DMS 273 treated with DMSO at 0.1 percent for 48 hours (cell line): ENCODE data around the gene KLHL29.
A peak's percentile ranks its signal among the peaks of the same experiment; 100 is the strongest.

ENCODE experiments used
- DNase-seq: peaks from one replicate; lab custom pipeline; 2025; lab: John Stamatoyannopoulos, UW

KLHL29 gene

DNA sequence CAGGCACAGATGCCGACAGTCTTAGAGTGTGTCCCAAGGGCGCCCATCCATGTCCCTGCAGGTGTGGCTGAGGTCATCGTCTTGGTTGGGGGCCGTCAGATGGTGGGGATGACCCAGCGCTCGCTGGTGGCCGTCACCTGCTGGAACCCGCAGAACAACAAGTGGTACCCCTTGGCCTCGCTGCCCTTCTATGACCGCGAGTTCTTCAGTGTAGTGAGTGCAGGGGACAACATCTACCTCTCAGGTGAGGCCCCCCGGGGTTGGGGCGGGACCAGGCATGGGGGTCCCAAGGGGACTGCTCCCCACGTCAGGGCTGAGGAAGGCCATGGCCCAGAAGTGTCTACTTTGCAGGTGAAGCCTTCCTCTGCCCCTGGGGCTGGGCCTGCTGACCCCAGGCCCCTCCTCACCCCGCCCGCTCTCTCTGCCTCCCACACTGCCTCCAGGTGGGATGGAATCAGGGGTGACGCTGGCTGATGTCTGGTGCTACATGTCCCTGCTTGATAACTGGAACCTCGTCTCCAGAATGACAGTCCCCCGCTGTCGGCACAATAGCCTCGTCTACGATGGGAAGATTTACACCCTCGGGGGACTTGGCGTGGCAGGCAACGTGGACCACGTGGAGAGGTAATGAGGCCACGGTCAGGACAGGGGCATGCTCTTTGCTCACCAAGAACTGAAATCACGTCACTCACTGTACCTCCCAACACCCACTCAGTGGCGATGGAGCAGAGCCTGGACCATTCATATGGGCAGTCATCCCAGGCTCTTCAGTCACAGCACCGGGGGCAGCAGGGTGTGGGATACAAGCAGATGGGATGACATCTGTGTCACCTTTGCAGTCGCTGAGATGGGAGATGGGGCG lies 311.1 kb downstream of the KLHL29 start:
- no peak for DNase-seq

DNA sequence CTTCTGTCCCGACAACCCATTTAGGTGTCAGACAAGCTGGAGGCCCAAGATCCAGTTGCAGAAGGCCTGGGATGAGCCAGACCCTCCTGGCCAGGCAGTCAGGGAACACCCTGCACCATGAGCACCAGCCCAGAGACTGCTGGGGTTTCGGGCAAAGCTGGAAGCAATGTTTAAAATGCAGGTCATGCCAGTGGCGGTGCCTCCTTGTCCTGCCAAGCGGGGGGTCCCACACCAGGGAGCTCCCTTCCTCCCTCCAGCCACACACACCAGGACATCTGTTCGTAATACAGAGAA lies 311.7 kb downstream of the KLHL29 start:
- no peak for DNase-seq

DNA sequence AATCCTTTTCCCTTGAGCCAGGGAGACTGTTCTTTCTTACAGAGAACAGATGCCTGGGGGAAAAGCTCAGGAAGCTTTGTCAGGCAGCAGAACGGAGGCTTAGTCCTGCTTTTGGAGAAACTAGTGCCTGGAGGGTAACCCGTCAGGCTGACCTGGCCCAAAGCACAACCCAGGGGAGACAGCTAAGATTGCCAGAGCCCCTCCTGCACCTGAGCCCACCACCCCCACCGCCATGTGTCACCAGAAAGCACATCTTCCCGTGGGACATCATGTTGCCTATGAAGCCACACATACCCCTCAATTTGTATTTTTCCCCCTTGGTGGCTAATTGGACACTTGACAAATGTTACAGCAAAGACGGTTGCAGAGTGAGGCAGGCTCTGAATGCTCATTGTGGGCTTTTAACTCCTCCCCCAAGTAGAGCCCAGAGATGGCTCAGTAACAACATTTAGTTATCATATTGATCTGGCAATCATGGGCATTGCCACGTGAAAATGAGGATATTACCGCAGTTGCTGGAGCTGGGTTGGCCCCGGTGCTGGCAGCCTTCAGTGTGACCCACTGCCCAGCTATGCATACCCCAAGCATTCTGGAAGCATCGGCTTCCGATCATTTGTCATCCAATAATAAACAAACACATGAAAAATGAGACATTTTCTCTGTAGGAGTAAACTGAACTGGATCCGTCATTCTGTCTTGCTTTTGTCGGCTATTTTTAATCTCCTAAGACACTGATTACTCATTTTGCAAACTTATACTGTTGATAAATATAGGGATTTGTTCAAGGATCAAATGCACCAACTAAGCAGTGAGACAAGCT lies 312.5 kb downstream of the KLHL29 start:
- DNase-seq, result no peak

DNA sequence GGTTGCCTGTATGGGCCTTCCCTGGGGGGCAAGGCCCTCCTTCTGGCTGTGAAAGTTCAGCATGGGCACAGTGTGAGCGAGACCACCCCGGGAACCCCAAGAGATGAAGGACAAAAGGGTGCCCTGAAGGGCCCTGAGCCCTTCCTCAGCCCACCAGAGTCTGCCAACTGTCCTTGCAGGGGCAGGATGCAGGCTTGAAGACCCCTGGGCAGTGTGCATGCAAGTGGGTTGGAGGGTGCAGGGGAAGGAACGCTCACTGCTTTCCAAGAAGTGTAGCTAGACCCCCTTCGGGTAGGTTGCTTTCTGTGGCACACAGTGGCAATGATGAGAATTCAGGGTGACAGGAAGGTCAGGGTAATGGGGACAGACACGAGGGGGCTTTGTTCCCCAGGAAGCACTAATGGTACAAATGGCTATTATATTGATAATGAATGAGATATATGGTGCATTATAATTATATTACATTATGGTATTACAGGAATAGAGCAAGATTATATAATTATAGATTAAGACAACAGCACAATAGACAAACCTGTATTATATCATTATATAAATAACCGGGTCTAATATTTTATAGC lies 313.2 kb downstream of the KLHL29 start:
- DNase-seq, result no peak

DNA sequence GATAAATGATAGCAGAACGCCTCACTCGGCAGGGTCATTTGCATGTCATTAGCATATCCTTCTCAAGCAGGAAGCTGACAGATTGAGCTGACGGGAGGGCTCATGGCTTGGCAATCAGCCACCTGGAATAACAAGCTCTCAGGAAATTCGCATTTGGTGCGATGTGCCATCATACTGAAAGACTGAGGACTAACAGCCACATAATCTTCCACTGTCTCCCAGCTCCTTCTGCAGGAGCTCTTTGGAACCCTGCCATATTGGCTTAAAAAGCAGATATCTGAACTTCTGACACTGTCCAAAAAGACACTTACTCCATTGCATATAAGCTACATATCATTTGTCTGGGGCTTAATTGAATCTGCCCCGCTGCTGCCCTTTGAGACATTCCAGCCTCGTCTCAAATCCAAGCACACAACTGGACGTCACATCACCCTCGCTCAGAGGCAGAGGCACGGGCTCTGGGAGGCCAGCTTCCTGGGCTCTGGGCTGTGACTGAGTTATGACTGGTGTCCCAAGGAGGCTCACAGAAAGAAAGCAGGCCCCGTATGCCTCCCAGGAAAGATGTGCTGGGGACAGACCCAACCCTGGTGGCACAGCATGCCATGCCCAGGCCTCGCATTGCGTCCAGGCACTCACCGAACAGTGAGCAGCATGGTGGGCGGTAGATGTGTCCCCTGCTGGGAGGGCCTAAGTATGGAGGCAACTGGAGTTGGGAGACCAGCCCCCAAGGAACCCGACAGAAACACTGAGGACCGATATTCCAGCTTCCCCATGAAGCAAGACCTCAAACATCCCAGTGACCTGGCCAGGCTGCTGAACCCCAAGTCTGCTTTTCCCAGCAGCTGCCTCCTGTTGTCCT lies 314.0 kb downstream of the KLHL29 start:
- peak; percentile 6 for DNase-seq

DNA sequence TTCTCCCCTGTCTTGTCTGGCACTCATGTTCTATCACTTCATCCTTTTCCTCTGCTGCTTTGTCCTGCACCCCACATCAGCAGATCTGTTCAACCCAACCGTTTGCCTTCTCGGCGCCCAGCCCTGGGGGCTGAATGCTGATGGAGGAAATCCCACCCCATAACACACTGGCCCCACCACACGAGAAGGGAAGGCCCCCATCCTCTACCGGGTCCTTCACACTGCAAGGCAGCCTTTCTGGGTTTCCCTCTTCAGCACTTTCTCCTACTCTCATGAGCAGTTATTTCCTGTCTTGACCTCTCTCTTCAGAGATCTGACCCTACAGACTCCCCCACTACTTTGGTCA lies 314.6 kb downstream of the KLHL29 start:
- DNase-seq, result no peak

DNA sequence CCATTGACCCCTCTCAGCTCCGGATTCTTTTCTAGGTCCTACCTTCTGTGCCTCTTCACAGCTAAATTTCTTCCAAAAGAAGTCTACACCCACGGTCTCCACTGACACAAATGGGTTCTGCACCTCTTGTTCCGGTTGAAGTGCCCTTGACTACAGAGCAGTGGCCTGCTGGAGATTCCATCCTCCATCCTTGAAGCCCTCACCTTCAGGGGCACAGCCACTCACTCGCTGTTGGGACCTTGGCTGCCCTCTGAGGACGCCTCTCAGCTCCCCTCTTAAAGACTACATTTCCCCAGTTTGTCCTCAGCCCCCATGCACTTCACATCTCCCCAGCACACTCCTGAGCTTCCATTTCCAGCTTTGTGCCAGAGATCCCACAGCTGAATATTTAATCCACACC lies 315.6 kb downstream of the KLHL29 start:
- no peak for DNase-seq

DNA sequence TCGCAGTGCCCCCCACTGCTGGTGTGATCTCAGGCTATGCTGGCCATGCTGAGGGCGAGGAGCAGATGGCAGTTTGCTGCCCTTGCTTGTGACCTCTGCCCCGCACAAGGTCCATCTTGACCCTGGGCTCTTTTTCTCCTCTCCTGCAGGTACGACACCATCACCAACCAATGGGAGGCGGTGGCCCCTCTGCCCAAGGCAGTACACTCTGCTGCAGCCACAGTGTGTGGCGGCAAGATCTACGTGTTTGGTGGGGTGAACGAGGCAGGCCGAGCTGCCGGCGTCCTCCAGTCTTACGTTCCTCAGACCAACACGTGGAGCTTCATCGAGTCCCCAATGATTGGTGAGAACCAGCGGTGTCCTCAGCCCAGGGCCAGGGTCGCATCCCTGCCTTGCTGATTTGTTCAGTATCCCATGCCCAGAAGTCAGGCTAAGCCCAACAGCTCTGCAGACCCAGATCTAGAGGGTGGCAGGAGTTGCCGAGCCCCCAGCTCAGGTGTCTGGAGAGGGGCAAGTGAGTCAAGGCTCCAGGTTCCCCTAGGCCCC lies 318.1 kb downstream of the KLHL29 start:
- no peak for DNase-seq

DNA sequence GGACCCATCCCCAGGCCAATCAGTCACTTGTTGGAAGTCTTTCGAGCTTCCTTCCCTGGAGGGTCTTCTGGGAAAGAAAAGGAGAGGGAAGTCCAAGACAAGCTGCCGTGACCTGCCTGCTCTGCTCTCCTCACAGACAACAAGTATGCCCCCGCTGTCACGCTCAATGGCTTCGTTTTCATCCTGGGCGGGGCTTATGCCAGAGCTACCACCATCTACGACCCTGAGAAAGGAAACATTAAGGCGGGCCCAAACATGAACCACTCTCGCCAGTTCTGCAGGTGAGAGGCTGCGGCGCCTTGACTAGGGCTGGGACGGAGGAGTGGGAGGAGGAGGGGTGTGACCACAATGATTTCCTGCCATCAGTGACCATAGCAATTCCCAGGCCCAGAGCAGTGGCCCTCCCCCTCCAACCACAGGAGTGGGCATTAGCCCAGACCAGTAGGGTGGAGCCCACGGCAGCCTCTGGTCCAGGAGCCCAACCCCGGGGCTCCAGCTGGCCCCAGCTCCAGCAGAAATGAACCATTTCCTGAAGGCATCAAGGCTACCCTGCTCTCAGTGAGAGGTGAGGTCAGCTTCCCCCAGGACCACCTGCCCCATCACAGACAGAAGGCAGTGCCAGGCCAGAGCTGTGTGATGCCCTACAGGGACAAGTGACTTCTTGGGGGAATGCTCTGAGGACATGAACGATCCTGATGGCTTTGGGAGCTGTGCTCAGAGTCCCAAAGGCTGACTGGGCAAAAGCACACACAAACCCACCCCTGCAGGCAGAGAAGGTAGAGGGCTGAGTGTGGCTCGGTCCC lies 318.8 kb downstream of the KLHL29 start:
- no peak for DNase-seq

DNA sequence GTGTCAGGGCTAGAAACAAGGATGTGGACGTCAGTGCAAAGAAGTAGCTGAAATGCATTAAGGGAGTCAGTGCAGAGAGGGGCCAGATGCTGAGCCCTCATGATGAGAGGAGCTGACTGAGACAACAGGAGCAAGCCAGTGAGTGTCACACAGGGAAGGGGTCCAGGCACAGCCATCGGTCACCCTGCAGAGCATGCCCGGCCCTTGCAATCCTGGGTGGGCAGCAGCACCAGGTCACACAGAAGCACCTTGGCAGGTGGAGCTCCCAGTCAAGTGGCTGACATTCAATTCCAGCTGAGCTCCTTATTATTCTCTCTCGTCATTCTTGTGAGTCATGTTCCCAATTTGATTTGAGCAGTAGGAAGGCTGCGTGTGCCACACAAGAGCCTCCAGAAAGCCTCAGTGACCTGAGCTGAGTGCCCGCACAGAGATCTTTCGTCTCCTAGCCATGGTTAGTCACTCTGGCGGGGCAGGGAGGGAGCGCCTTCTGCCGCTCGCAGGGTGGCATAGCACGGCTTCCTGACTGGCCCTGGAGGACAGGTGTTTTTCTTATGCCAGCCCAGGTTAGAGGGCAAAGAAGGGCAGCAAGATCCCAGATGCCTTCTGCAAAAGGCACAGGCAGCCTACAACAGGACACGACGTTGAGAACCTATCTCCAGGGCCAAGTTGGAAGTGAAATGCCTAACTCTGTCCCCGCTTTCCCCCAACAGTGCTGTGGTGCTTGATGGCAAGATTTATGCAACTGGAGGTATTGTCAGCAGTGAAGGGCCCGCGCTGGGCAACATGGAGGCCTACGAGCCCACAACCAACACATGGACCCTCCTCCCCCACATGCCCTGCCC lies 321.0 kb downstream of the KLHL29 start:
- no peak for DNase-seq

DNA sequence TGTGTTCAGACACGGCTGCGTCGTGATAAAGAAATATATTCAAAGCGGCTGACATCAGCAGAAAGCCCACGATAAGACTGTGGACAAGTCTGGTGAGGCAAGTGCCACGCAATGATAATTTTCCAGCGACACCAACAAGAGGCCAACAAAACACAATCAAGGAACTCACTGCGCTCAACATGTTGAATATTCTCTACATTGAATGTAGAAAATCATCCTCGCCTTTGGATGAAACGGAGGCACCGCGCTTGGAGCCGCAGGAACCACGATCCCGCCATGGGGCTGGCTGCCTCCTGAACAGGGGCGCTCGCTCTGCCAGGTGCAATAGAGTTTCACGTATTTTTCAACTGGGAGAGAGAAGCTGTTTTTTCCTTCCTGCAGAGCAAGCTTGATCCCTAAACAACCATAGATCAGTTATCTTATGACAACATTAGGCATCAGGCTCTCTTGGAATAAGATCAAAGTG lies 321.7 kb downstream of the KLHL29 start:
- no peak for DNase-seq

DNA sequence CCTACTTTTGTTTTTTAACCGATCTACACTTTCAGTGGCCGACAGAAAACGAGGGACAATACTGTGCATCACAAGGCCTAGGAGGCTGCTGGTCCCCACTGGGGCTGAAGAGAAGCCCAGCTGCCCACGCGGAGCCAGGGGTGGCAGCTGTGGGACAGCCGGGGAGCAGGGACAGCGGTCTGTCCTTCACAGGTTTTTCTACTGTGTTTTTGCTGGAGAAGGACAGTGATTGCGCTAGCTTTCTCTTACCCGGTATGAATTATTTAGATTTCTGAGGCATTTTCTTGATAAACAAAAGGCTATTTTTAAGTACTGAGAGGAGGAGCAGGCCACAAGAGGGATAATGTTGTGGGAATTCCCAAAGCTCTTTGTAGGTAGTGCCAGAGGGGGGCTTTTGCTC lies 322.1 kb downstream of the KLHL29 start:
- no peak for DNase-seq

DNA sequence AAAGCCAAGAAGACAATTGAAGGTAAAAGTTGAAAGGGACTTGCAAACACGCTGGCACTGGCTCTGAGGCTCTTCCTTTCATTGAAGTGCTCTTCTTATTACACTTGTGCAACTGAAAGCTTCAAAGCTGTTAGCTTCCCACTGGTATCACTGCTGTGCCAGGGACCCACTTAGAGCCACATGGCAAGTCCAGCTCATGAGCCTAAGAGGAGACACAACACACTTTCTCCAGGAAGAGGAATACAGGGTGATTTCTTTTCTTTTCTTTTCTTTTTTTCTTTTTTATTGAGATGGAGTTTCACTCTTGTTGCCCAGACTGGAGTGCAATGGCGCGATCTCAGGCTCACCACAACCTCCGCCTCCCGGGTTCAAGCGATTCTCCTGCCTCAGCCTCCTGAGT lies 323.8 kb downstream of the KLHL29 start:
- no peak for DNase-seq

DNA sequence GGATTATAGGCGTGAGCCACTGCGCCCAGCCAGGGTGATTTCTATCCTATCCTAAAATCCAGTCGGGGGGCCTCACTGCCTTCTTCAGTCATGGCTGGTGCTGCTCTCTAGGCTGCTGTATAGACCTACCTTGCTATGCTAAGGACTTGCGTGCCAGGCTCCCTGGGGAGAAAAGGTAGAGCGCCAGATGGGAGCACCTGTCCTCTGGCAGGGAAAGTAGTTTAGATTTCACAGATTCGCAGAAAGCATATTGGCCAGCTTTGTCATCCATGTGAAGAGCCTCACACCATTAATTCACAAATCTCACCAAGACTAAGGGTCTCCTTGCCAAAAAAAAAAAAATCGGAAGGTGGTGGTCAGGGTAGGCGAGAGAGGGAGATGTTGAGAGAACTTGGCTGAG lies 324.3 kb downstream of the KLHL29 start:
- no peak for DNase-seq

DNA sequence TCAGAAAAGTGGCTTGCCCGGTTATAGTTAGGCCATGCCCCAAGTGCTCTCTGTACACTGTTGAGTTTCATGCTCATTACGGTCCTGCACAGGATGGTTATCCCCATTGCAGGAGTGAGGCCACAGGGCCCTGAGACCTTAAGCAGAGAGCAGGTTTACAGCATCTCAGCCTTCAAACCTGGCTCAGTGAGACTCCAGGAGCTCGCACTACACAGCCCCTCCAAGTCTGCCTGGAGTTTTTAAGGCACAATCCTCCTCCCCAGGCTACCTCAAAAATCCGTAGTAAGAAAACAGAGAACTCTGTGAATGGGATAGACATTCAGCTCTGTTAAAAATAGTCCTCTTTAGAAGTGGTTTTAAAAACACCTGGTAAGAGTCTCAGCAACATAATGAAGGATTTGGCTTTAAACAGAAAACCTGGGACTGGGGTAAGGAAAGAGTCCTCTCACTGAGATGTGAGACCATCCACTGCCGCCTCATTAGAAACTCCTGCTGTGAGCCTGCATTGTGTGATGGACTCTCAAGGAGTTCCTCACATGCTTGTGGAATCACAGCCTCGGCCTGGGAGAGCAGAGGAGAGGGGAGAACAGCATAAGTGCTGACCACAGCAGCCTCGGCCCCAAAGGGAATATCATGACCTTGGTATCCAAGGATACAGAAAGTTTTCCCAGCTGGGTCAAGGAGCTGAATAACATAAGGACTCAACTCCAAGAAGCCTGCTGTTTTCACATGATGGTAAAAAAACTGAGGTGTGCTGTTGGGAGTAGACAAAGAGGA lies 327.2 kb downstream of the KLHL29 start:
- no peak for DNase-seq

DNA sequence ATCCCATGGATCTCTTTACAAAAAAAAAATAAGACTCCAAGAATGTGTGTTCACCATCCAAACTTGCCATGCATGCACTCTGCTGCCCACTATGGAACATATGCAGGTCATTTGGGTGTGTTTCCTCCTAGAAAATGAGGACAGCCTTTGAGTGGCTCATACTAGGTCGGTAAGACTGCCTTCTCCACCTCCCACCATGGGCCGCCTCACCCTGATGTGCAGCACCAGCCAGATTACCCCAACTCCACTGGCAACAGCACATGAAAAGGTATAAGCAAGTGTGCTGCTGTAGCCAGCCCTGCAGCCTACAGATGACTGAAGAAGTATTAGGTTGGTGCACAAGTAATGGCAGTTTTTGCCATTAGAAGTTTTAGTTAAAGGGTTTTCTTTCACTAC lies 327.8 kb downstream of the KLHL29 start:
- no peak for DNase-seq

DNA sequence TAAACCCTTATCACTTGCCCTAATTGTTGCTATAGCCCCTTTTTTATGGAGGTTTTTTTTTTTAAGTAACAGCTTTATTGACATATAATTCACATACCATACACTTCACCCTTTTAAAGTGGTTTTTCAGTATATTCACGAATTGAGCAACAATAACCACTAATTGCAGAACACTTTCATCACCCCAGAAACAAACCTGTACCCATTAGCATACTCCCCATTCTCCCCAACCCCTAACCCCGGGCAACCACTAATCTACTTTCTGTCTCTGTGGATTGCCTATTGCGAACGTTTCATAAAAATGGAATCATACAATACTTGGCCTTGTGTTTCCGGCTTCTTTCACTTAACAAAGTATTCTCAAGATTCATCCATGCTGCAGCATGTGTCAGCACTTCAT lies 328.4 kb downstream of the KLHL29 start:
- no peak for DNase-seq

DNA sequence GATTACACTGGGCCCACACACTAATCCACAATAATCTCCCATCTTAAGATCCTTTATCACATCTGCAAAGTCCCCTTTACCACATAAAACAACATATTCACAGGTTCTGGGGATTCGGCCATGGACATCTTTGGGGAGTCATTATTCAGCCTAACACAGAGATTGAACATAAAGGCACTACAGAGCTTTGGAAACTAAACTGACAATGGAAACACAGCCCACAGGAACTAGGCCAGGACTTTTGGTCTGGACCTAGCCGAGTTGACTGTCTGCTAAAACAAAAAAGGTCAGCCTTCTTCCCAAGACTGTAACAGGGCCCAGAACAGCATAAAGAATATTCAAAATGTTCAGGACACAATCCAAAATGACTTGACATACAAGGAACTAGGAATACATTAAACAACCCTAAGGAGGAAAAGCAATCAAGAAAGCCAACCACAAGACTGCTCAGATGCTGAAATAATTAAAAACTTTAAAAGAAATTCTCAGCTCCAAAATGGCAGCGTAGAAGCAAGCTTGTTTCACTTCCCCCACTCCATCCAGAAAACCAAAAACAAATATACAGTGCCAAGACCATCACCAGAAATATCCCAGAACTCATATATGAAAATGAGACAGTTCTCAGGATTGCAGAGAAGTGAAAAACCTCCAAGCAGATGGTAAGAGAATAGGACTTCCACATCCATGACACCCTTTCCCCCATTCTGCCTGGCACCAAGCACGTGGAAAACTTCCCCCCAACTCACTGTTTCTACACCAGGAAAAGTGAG lies 334.1 kb downstream of the KLHL29 start:
- no peak for DNase-seq

DNA sequence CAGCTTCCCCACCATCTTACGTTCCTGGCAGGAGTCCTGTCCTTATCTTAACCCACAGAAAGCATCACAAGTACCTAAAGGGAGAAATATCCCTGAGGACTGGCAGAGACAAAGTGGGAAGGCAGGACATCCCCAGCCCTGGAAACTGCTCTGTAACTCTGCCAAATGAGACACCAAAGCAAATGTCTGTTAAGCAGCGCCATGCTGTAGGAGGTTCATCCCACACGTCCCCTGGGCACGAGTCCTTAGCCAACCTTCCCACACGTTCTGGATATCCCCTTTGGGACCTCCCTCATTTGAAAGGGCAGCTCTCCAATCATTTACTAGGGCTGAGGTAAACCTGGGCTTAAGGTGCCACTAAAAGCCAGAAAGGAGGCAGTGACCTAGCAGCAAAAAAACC lies 334.7 kb downstream of the KLHL29 start:
- DNase-seq, result no peak
